Measurements from ENCODE around the gene ALKBH5. TPM values are rescaled to one million over a fixed set of nuclear protein-coding genes. Genes with fewer than 3 reads are reported as not detected.

Gene ALKBH5
- polyA plus RNA-seq, 3 donors from 2014 or later, result 86.4 to 130 (median 102) TPM

- peaks cover 13 to 18% (median 14%) of the 10 kb centered on the region in 3 donors for H3K27me3 Mint-ChIP-seq (ENCODE audit: low read depth in 3 of 3)
- H3K36me3 Mint-ChIP-seq, result peaks cover 0 to 7% (median 0%) of the 10 kb centered on the region in 3 donors
- peaks cover 56 to 58% of the 10 kb centered on the region in 2 donors for H3K4me1 Mint-ChIP-seq
- peak overlapping the region; percentile 92 to 97 (median 94) for H3K4me3 Mint-ChIP-seq
- peak; percentile 65 to 76 (median 67) for DNase-seq
- no peaks in the 10 kb centered on the region for H3K9me3 Mint-ChIP-seq
- H3K27ac Mint-ChIP-seq, result peak overlapping the region; percentile 87 to 99 (median 94)
Observed at GRCh38 chr17:18184143-18185031, 759 bp downstream of the ALKBH5 start.

- H3K27ac Mint-ChIP-seq, result peak overlapping the region; percentile 86 to 99 (median 94)
- H3K9me3 Mint-ChIP-seq, result no peaks in the 10 kb centered on the region
- peak overlapping the region; percentile 92 to 97 (median 94) for H3K4me3 Mint-ChIP-seq
- H3K36me3 Mint-ChIP-seq, result peaks cover 0 to 7% (median 0%) of the 10 kb centered on the region in 3 donors
- peaks cover 63 to 68% of the 10 kb centered on the region in 2 donors for H3K4me1 Mint-ChIP-seq
- DNase-seq, result no peak
- peaks cover 13 to 18% (median 14%) of the 10 kb centered on the region in 3 donors for H3K27me3 Mint-ChIP-seq (ENCODE audit: low read depth in 3 of 3)
Observed at GRCh38 chr17:18185391-18185790, 1.8 kb downstream of the ALKBH5 start.

GRCh38 chr17:18185832-18186626 lies 2.4 kb downstream of the ALKBH5 start:
- no peaks in the 10 kb centered on the region for H3K9me3 Mint-ChIP-seq
- H3K4me3 Mint-ChIP-seq, result peak overlapping the region; percentile 92 to 97 (median 94)
- no peak for DNase-seq
- peak overlapping the region; percentile 86 to 99 (median 94) for H3K27ac Mint-ChIP-seq
- H3K27me3 Mint-ChIP-seq (ENCODE audit: low read depth in 3 of 3), result peaks cover 13 to 16% (median 14%) of the 10 kb centered on the region in 3 donors
- H3K4me1 Mint-ChIP-seq, result peaks cover 70 to 74% of the 10 kb centered on the region in 2 donors
- H3K36me3 Mint-ChIP-seq, result peaks cover 0 to 7% (median 0%) of the 10 kb centered on the region in 3 donors

- no peaks in the 10 kb centered on the region for H3K9me3 Mint-ChIP-seq
- DNase-seq, result no peak
- H3K4me3 Mint-ChIP-seq, result peak overlapping the region; percentile 92 to 97 (median 94)
- H3K27me3 Mint-ChIP-seq (ENCODE audit: low read depth in 3 of 3), result peaks cover 13 to 16% (median 14%) of the 10 kb centered on the region in 3 donors
- H3K27ac Mint-ChIP-seq, result peak overlapping the region; percentile 28 to 95 (median 86)
- peaks cover 0 to 7% (median 0%) of the 10 kb centered on the region in 3 donors for H3K36me3 Mint-ChIP-seq
- peaks cover 75 to 80% of the 10 kb centered on the region in 2 donors for H3K4me1 Mint-ChIP-seq
Observed at GRCh38 chr17:18186627-18186982, 3.0 kb downstream of the ALKBH5 start.

- no peak for DNase-seq
- Mint-ChIP-seq H3K4me3 (peak overlapping the region; percentile 92 to 97 (median 94)), H3K27ac (peak overlapping the region; percentile 28 to 95 (median 86)), H3K27me3 (ENCODE audit: low read depth in 3 of 3) (peaks cover 11 to 16% (median 14%) of the 10 kb centered on the region in 3 donors), H3K9me3 (no peaks in the 10 kb centered on the region), H3K4me1 (peaks cover 79 to 81% of the 10 kb centered on the region in 2 donors), H3K36me3 (peaks cover 0 to 7% (median 0%) of the 10 kb centered on the region in 3 donors)
Observed at GRCh38 chr17:18187226-18187625, 3.6 kb downstream of the ALKBH5 start.

- Mint-ChIP-seq H3K4me3 (peak overlapping the region; percentile 92 to 97 (median 94)), H3K9me3 (no peaks in the 10 kb centered on the region), H3K36me3 (peaks cover 0 to 7% (median 0%) of the 10 kb centered on the region in 3 donors), H3K27ac (peak overlapping the region; percentile 33 to 95 (median 84)), H3K4me1 (peaks cover 75 to 76% of the 10 kb centered on the region in 2 donors), H3K27me3 (ENCODE audit: low read depth in 3 of 3) (peaks cover 11 to 15% (median 14%) of the 10 kb centered on the region in 3 donors)
- DNase-seq, result peak in 1 of 3 donors; percentile 11
Observed at GRCh38 chr17:18187821-18188761, 4.5 kb downstream of the ALKBH5 start.

GRCh38 chr17:18190628-18191235 lies 7.1 kb downstream of the ALKBH5 start:
- Mint-ChIP-seq H3K27ac (peak overlapping the region in 5 of 6 donors; percentile 1 to 77 (median 38)), H3K4me3 (peak overlapping the region in 2 of 5 donors; percentile 3 to 27), H3K4me1 (peaks cover 72 to 83% of the 10 kb centered on the region in 2 donors), H3K27me3 (ENCODE audit: low read depth in 3 of 3) (peaks cover 2 to 6% (median 2%) of the 10 kb centered on the region in 3 donors), H3K36me3 (peaks cover 0 to 12% (median 5%) of the 10 kb centered on the region in 3 donors), H3K9me3 (no peaks in the 10 kb centered on the region)
- no peak for DNase-seq

GRCh38 chr17:18191236-18191667 lies 7.6 kb downstream of the ALKBH5 start:
- H3K36me3 Mint-ChIP-seq, result peaks cover 0 to 16% (median 9%) of the 10 kb centered on the region in 3 donors
- no peaks in the 10 kb centered on the region for H3K9me3 Mint-ChIP-seq
- peak overlapping the region in 4 of 6 donors; percentile 18 to 77 (median 37) for H3K27ac Mint-ChIP-seq
- H3K27me3 Mint-ChIP-seq (ENCODE audit: low read depth in 3 of 3), result peaks cover 2 to 6% (median 2%) of the 10 kb centered on the region in 3 donors
- peaks cover 66 to 83% of the 10 kb centered on the region in 2 donors for H3K4me1 Mint-ChIP-seq
- DNase-seq, result no peak
- peak overlapping the region in 1 of 5 donors; percentile 27 for H3K4me3 Mint-ChIP-seq

GRCh38 chr17:18191967-18192366 lies 8.3 kb downstream of the ALKBH5 start:
- H3K4me1 Mint-ChIP-seq, result peaks cover 59 to 82% of the 10 kb centered on the region in 2 donors
- H3K4me3 Mint-ChIP-seq, result no peak overlapping the region
- H3K27me3 Mint-ChIP-seq (ENCODE audit: low read depth in 3 of 3), result peaks cover 0 to 6% (median 2%) of the 10 kb centered on the region in 3 donors
- no peaks in the 10 kb centered on the region for H3K9me3 Mint-ChIP-seq
- peak overlapping the region in 3 of 6 donors; percentile 16 to 48 (median 40) for H3K27ac Mint-ChIP-seq
- DNase-seq, result no peak
- H3K36me3 Mint-ChIP-seq, result peaks cover 0 to 16% (median 9%) of the 10 kb centered on the region in 3 donors

- peaks cover 8 to 19% (median 16%) of the 10 kb centered on the region in 3 donors for H3K36me3 Mint-ChIP-seq
- peaks cover 56 to 85% of the 10 kb centered on the region in 2 donors for H3K4me1 Mint-ChIP-seq
- H3K27ac Mint-ChIP-seq, result peak overlapping the region in 3 of 6 donors; percentile 13 to 28 (median 26)
- H3K4me3 Mint-ChIP-seq, result no peak overlapping the region
- H3K27me3 Mint-ChIP-seq (ENCODE audit: low read depth in 3 of 3), result peaks cover 0 to 6% (median 0%) of the 10 kb centered on the region in 3 donors
- no peak for DNase-seq
- no peaks in the 10 kb centered on the region for H3K9me3 Mint-ChIP-seq
Observed at GRCh38 chr17:18194394-18194793, 10.8 kb downstream of the ALKBH5 start.

- Mint-ChIP-seq H3K4me3 (no peak overlapping the region), H3K36me3 (peaks cover 8 to 19% (median 16%) of the 10 kb centered on the region in 3 donors), H3K27ac (peak overlapping the region in 2 of 6 donors; percentile 17 to 26), H3K27me3 (ENCODE audit: low read depth in 3 of 3) (peaks cover 0 to 6% (median 0%) of the 10 kb centered on the region in 3 donors), H3K4me1 (peaks cover 54 to 85% of the 10 kb centered on the region in 2 donors), H3K9me3 (no peaks in the 10 kb centered on the region)
- DNase-seq, result no peak
Observed at GRCh38 chr17:18194804-18195203, 11.2 kb downstream of the ALKBH5 start.

GRCh38 chr17:18195246-18195645 lies 11.6 kb downstream of the ALKBH5 start:
- no peaks in the 10 kb centered on the region for H3K9me3 Mint-ChIP-seq
- no peak for DNase-seq
- no peak overlapping the region for H3K4me3 Mint-ChIP-seq
- H3K36me3 Mint-ChIP-seq, result peaks cover 8 to 19% (median 16%) of the 10 kb centered on the region in 3 donors
- H3K4me1 Mint-ChIP-seq, result peaks cover 53 to 83% of the 10 kb centered on the region in 2 donors
- H3K27me3 Mint-ChIP-seq (ENCODE audit: low read depth in 3 of 3), result peaks cover 0 to 6% (median 0%) of the 10 kb centered on the region in 3 donors
- peak overlapping the region in 2 of 6 donors; percentile 7 to 65 for H3K27ac Mint-ChIP-seq

Measured in immature natural killer cell (primary cell).